OCI-LY7 (cell line): Measurements from ENCODE around the gene SSX2IP. TPM values are rescaled to one million over a fixed set of nuclear protein-coding genes. Genes with fewer than 3 reads are reported as not detected.

Source experiments
- BruUV-seq: library from RNA; stranded (reverse); fragments of 400-500 nt; replicated peaks from 2 replicates; lab custom pipeline; 2021; lab: Mats Ljungman, UMichigan
- CTCF ChIA-PET: fragments of 300-600 bp; sonication (Branson Sonifier 250); formaldehyde crosslinking; loops from one replicate; lab custom pipeline; 2022; ENCODE audit warnings: antibody characterized with exemption; ENCODE audit not compliant: unreplicated experiment; lab: Charles Lee
- POLR2A ChIA-PET: fragments of 300-600 bp; sonication (Branson Sonifier 250); formaldehyde crosslinking; loops from one replicate; lab custom pipeline; 2022; ENCODE audit warnings: antibody characterized with exemption; lab: Charles Lee
- DNase-seq: peaks from one replicate; pipeline ENCODE4 v3.0.0-alpha.2; 2015; ENCODE audit warnings: low spot score
- H2AFZ ChIP-seq: fragments of 200-600 bp; sonication (generic), shearing (Covaris generic); 2 replicates; pipeline ENCODE4 v1.6.1; 2014; ENCODE audit warnings: mild to moderate bottlenecking, antibody characterized with exemption, low read length, moderate library complexity
- H3K27ac ChIP-seq: fragments of 200-600 bp; sonication (generic); 2 replicates; pipeline ENCODE4 v1.5.1; 2014; ENCODE audit warnings: mixed run types, low read depth, mild to moderate bottlenecking, moderate library complexity, low read length, inconsistent platforms; ENCODE audit not compliant: poor library complexity, severe bottlenecking
- H3K36me3 ChIP-seq: fragments of 200-600 bp; sonication (generic); 2 replicates; pipeline ENCODE4 v1.6.1; 2014; ENCODE audit warnings: mild to moderate bottlenecking, antibody characterized with exemption, low read length, moderate library complexity, mixed read lengths; ENCODE audit not compliant: insufficient read depth
- H3K4me1 ChIP-seq: fragments of 200-600 bp; sonication (generic); 2 replicates; pipeline ENCODE4 v1.5.1; 2014; ENCODE audit warnings: mild to moderate bottlenecking, low read length; ENCODE audit not compliant: insufficient read depth, poor library complexity, severe bottlenecking
- H3K4me2 ChIP-seq: fragments of 200-600 bp; sonication (generic); 2 replicates; pipeline ENCODE4 v1.6.1; 2014; ENCODE audit warnings: mild to moderate bottlenecking, low read length
- H3K4me3 ChIP-seq: fragments of 200-600 bp; sonication (generic); 2 replicates; pipeline ENCODE4 v1.5.1; 2014; ENCODE audit warnings: mild to moderate bottlenecking, low read depth, low read length; ENCODE audit not compliant: poor library complexity, severe bottlenecking
- H3K79me2 ChIP-seq: fragments of 200-600 bp; sonication (generic); 2 replicates; pipeline ENCODE4 v1.6.1; 2016; ENCODE audit warnings: low read depth, mild to moderate bottlenecking, low read length, moderate library complexity, mixed read lengths; ENCODE audit not compliant: insufficient read depth
- H3K9me2 ChIP-seq: fragments of 200-600 bp; sonication (generic); 2 replicates; pipeline ENCODE4 v1.6.1; 2016; ENCODE audit warnings: mild to moderate bottlenecking, low read length, mixed read lengths; ENCODE audit not compliant: insufficient read depth
- H3K9me3 ChIP-seq: fragments of 200-600 bp; sonication (generic); 2 replicates; pipeline ENCODE4 v1.6.1; 2014; ENCODE audit warnings: mild to moderate bottlenecking, mixed run types, low read length, mixed read lengths
- H4K20me1 ChIP-seq: fragments of 200-600 bp; sonication (generic); 2 replicates; pipeline ENCODE4 v1.6.1; 2014; ENCODE audit warnings: mild to moderate bottlenecking, antibody characterized with exemption, low read length, moderate library complexity, mixed read lengths; ENCODE audit not compliant: insufficient read depth
- CTCF ChIP-seq: fragments of 200-600 bp; sonication (generic); conservative IDR thresholded peaks from 2 replicates; pipeline ENCODE4 v1.5.1; 2014; ENCODE audit warnings: mild to moderate bottlenecking, antibody characterized with exemption, low read length, moderate library complexity, mixed read lengths
- EZH2phosphoT487 ChIP-seq: fragments of 200-600 bp; sonication (generic); IDR thresholded peaks from 2 replicates; pipeline ENCODE4 v1.6.1; 2018; ENCODE audit warnings: low read depth, borderline replicate concordance, mild to moderate bottlenecking, mixed run types, antibody characterized with exemption, low read length, moderate library complexity, mixed read lengths
- intact Hi-C: fragments of 100-400 bp; cut with micrococcal nuclease; formaldehyde crosslinking; loops from one replicate; pipeline ENCODE4 v1.10.0; 2022; ENCODE audit not compliant: unreplicated experiment
- total RNA-seq, 2 experiments: library from RNA; depleted of rRNA in 1 of 2; stranded (reverse); fragments of >200 nt in 1 of 2; shearing (Covaris generic) in 1 of 2; gene quantifications; 2 replicates each; pipeline ENCODE4 v1.2.3, GENCODE V29; 2014 to 2022

SSX2IP gene
- total RNA-seq, 2 experiments from 2014 or later: 24.1 to 24.4 TPM

- TF ChIP-seq EZH2phosphoT487 (no peak), CTCF (no peak)
- Histone ChIP-seq H2AFZ (no peak overlapping the region), H3K4me3 (no peak overlapping the region), H3K4me2 (no peak overlapping the region), H3K9me3 (no peaks in the 10 kb centered on the region), H4K20me1 (no peaks in the 10 kb centered on the region), H3K27ac (no peak overlapping the region), H3K4me1 (no peaks in the 10 kb centered on the region), H3K36me3 (no peaks in the 10 kb centered on the region), H3K79me2 (no peaks in the 10 kb centered on the region), H3K9me2 (no peaks in the 10 kb centered on the region)
- DNase-seq: no peak
- POLR2A ChIA-PET: interaction anchor here (0.6 to 1.4 kb wide), 3 partner anchors 44 to 275 kb away, joined by 3 to 4 read pairs (median 3); no protein-coding TSS in a partner anchor
- CTCF ChIA-PET: no interaction called here
- BruUV-seq: no TSS peak
- intact Hi-C loops: no loop called here
Observed at GRCh38 chr1:84715342-84716019, 25.2 kb upstream of the SSX2IP start.

- H3K4me2 ChIP-seq: no peak overlapping the region
- DNase-seq: no peak
- H3K36me3 ChIP-seq: no peaks in the 10 kb centered on the region
- BruUV-seq: no TSS peak
- H3K9me3 ChIP-seq: no peaks in the 10 kb centered on the region
- no peak overlapping the region for H2AFZ ChIP-seq
- no peaks in the 10 kb centered on the region for H4K20me1 ChIP-seq
- H3K4me3 ChIP-seq: no peak overlapping the region
- H3K27ac ChIP-seq: no peak overlapping the region
- H3K9me2 ChIP-seq: no peaks in the 10 kb centered on the region
- no peaks in the 10 kb centered on the region for H3K4me1 ChIP-seq
- intact Hi-C loops: no loop called here
- POLR2A ChIA-PET: no interaction called here
- TF ChIP-seq CTCF (no peak), EZH2phosphoT487 (no peak)
- no peaks in the 10 kb centered on the region for H3K79me2 ChIP-seq
- CTCF ChIA-PET: no interaction called here
Observed at GRCh38 chr1:84712276-84712874, 22.1 kb upstream of the SSX2IP start.

GRCh38 chr1:84711869-84712268, 21.6 kb upstream of the SSX2IP start:
- no peak for DNase-seq
- TF ChIP-seq EZH2phosphoT487 (no peak), CTCF (no peak)
- Histone ChIP-seq H3K4me2 (no peak overlapping the region), H3K36me3 (no peaks in the 10 kb centered on the region), H3K27ac (no peak overlapping the region), H4K20me1 (no peaks in the 10 kb centered on the region), H2AFZ (no peak overlapping the region), H3K9me3 (no peaks in the 10 kb centered on the region), H3K4me3 (no peak overlapping the region), H3K9me2 (no peaks in the 10 kb centered on the region), H3K4me1 (no peaks in the 10 kb centered on the region), H3K79me2 (no peaks in the 10 kb centered on the region)
- CTCF ChIA-PET: no interaction called here
- BruUV-seq: no TSS peak
- intact Hi-C loops: no loop called here
- POLR2A ChIA-PET: no interaction called here
